Large intestine (tissue), 3 donors: ENCODE data around the gene ITGB8. TPM values are rescaled to one million over a fixed set of nuclear protein-coding genes. Genes with fewer than 3 reads are reported as not detected.
"Not testable (repeated sequence)": the region's sequence is repeated elsewhere in the genome, so short reads cannot be mapped to it uniquely, and the experiment has no call there.

Source experiments
- DNase-seq, 2 donors: peaks; one replicate each; pipeline versions ENCODE4 v3.0.0 to v3.0.0-alpha.2; 2013
- H3K27ac ChIP-seq: one replicate; pipeline ENCODE4 v1.5.1; 2013; ENCODE audit warnings: low read length
- H3K27me3 ChIP-seq: 2 replicates; pipeline ENCODE4 v1.6.1; 2013; ENCODE audit warnings: low read length; ENCODE audit not compliant: control insufficient read depth, insufficient read depth
- H3K36me3 ChIP-seq: 2 replicates; pipeline ENCODE4 v1.6.1; 2013; ENCODE audit warnings: low read length; ENCODE audit not compliant: control insufficient read depth, insufficient read depth
- H3K4me1 ChIP-seq: one replicate; pipeline ENCODE4 v1.6.1; 2013; ENCODE audit warnings: low read length; ENCODE audit not compliant: control insufficient read depth, insufficient read depth
- H3K4me3 ChIP-seq: one replicate; pipeline ENCODE4 v1.5.1; 2013; ENCODE audit warnings: low read length
- H3K9me3 ChIP-seq: one replicate; pipeline ENCODE4 v1.6.1; 2013; ENCODE audit warnings: mild to moderate bottlenecking, low read depth, low read length, moderate library complexity; ENCODE audit not compliant: control insufficient read depth
- WGBS: methylation state at CpG from one replicate; pipeline ENCODE4 v1.1.5; 2013; ENCODE audit warnings: low lambda C conversion rate; ENCODE audit not compliant: insufficient coverage; 5-methylcytosine and 5-hydroxymethylcytosine counted together
- polyA plus RNA-seq: library from polyadenylated mRNA; unstranded; fragments of 120-200 nt; gene quantifications from one replicate; pipeline ENCODE4 v1.2.1, GENCODE V29; 2013

The ITGB8 gene
- polyA plus RNA-seq, 1 donor: 26.8 TPM

DNA sequence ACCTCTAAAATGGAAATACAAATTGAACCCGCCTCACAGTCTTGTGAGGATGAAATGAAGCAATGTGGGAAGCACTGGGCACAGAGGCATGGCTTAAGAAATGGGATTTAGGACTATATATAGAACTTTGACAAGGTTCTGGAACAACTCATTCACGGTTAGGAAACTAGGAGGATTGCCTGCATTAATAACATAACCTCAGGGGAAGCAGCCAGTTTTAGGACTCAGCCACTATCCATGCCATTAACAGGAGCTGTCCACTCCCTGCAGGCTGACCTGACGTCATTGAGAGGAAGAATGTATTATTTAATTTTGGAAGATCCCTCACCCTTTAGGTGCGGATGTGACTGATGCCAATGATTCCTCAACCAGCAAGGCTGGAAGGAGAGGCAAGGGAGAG is 34.8 kb downstream of the ITGB8 start:
- Histone ChIP-seq H3K9me3 (no peaks in the 10 kb centered on the region), H3K36me3 (peaks cover 40% of the 10 kb centered on the region), H3K27ac (no peak overlapping the region), H3K4me3 (no peak overlapping the region), H3K4me1 (no peaks in the 10 kb centered on the region), H3K27me3 (no peaks in the 10 kb centered on the region)
- no peak for DNase-seq
- no CpG with 5 or more reads among the region's 4 CpGs for WGBS

DNA sequence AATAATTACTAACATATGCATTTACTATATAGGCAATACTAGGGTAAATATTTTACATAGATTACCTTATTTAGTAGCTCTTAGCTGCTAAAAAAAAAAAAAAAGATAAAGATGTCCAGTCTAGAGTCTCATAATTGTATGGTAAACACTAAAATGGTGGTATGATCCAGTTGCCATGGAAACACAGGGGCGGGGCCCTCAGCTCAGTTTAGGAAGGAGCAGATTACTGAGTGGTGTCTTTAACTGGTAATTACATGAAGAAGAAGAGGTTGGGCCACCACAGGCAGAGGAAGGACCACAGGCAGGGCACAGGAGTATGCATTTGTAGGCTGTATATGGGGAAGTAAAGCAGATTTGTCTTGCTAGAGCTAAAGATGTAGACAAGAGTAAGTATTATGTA is 43.7 kb downstream of the ITGB8 start:
- H3K9me3 ChIP-seq: no peaks in the 10 kb centered on the region
- H3K27me3 ChIP-seq: no peaks in the 10 kb centered on the region
- peaks cover 21% of the 10 kb centered on the region for H3K36me3 ChIP-seq
- no peak for DNase-seq
- no peak overlapping the region for H3K27ac ChIP-seq
- H3K4me3 ChIP-seq: no peak overlapping the region
- no CpG with 5 or more reads among the region's 1 CpG for WGBS
- H3K4me1 ChIP-seq: no peaks in the 10 kb centered on the region

DNA sequence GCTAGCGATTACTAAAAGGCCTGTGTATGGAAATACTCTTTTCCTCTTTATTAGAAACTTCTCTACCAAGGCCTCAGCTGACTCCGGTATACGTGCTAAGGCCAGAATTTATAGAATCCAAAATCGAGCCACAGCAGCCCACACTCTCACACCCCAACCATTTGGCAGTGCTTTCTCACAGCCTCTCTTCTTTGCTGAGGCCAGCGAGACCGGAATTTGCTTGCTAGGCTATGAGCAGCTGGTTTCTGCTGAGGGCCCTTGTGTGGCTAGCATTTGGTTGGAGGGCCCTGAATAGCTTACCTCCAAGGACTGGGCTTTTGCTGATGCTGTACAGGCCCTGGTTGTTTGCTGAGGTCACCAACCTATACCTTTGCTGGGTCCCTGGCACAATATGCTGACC is 46.1 kb downstream of the ITGB8 start:
- WGBS: 63% methylated on average over 1 of the region's 6 CpGs
- Histone ChIP-seq H3K27ac (no peak overlapping the region), H3K4me1 (no peaks in the 10 kb centered on the region), H3K4me3 (no peak overlapping the region), H3K9me3 (no peaks in the 10 kb centered on the region), H3K27me3 (no peaks in the 10 kb centered on the region), H3K36me3 (peaks cover 30% of the 10 kb centered on the region)
- no peak for DNase-seq

DNA sequence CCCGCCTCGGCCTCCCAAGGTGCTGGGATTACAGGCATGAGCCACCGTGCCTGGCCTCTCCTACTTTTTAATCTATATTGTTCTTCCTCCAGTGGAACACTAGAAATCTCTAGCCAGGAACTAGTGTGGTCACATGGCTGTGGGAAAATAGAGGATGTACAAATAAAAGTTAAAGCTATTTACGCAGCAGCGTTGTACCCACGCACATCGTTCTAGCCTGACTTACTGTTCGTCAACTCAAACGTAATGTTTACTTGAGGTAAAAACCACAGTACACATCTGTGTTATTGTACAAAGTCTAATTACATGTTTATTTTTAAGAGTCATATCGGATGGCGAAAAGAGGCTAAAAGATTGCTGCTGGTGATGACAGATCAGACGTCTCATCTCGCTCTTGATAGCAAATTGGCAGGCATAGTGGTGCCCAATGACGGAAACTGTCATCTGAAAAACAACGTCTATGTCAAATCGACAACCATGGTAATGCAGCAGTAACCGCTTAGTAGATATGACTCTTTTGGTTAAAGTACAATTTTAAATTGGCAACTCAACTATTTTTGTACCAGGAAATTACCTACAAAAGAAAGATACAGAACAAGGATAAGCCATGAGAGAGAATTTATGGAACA is 50.8 kb downstream of the ITGB8 start:
- WGBS: 94% methylated on average over 7 of the region's 17 CpGs
- H3K9me3 ChIP-seq: no peaks in the 10 kb centered on the region
- H3K4me3 ChIP-seq: no peak overlapping the region
- no peak overlapping the region for H3K27ac ChIP-seq
- DNase-seq: no peak
- H3K36me3 ChIP-seq: peaks cover 27% of the 10 kb centered on the region
- no peaks in the 10 kb centered on the region for H3K27me3 ChIP-seq
- H3K4me1 ChIP-seq: no peaks in the 10 kb centered on the region

DNA sequence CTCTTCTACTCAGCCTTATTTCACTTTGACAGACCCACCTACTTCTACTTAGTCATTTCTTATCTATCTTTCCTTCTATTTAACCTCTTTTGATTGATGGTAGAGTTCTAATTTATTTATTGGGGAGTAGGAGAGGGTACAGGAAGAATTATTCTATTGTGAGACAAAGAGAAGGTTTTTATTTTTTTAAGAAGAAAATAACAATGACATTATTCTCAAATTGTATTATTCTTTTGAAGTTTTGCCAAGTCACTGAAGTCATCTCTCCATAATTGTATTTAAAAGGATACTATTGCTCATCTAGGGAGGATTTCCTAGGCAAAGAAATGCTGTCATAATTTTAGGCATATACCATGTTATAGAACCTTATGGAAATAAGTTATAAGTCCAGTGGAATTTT is 52.7 kb downstream of the ITGB8 start:
- Histone ChIP-seq H3K27ac (no peak overlapping the region), H3K4me1 (peaks cover 10% of the 10 kb centered on the region), H3K36me3 (peaks cover 21% of the 10 kb centered on the region), H3K4me3 (no peak overlapping the region), H3K27me3 (no peaks in the 10 kb centered on the region), H3K9me3 (no peaks in the 10 kb centered on the region)
- DNase-seq: no peak

DNA sequence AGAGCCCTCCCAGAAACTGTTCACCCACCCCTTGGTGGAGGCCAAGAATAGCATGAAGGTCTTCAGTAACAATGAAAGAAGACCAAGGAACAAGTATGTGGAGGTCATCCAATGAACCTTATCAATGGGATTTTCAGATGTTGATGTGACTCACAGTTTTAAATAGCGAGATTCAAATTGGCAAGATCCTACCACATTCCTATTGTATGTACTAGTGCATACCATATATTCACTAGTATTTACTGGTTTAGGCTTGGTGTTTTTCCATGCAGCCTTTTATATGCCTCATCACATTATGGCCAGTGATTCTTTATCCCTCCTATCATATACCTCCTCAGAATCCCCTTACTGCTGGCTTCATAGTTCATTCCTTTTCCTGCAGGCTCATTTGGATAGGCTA is 54.4 kb downstream of the ITGB8 start:
- H3K4me3 ChIP-seq: no peak overlapping the region
- H3K9me3 ChIP-seq: no peaks in the 10 kb centered on the region
- H3K4me1 ChIP-seq: peaks cover 11% of the 10 kb centered on the region
- no peak for DNase-seq
- no peak overlapping the region for H3K27ac ChIP-seq
- no CpG with 5 or more reads among the region's 1 CpG for WGBS
- H3K36me3 ChIP-seq: peaks cover 21% of the 10 kb centered on the region
- no peaks in the 10 kb centered on the region for H3K27me3 ChIP-seq

DNA sequence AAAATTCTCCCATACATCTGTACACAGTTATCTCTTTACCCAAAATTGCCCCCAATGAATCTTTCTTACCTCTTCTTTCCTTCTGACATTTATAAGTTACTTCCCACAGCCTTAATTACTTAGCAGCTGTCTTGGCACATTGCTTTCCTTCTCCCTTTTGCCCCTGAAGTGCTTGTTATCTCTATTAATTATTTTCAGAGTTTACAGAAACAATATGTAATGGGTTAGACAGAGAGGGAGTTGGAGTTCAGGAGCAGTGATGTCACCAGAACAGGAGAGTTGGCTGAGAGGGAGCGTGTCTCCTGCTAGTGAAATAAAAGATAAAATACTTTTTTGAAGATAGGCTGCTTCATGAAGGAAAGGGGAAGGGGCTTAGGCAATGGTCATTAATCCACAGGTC is 57.4 kb downstream of the ITGB8 start:
- H3K9me3 ChIP-seq: no peaks in the 10 kb centered on the region
- H3K27me3 ChIP-seq: no peaks in the 10 kb centered on the region
- DNase-seq: peak; percentile 62 to 82
- peaks cover 16% of the 10 kb centered on the region for H3K36me3 ChIP-seq
- peaks cover 24% of the 10 kb centered on the region for H3K4me1 ChIP-seq
- WGBS: 0% methylated on average over 1 of the region's 1 CpG
- peak overlapping the region; percentile 67 for H3K27ac ChIP-seq
- no peak overlapping the region for H3K4me3 ChIP-seq

DNA sequence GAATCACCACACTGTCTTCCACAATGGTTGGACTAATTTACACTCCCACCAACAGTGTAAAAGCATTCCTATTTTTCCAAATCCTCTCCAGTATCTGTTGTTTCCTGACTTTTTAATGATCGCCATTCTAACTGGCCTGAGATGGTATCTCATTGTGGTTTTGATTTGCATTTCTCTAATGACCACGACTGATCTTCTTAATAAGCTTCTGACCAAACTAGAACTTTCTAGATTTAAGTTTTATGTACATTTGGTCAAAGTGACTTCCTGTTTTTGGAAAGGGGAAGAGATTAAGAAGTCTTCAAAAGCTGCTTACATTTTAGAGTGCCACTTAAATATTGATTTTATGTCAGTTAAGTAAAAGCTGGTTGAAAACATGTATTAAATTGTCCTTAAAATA is 58.5 kb downstream of the ITGB8 start:
- Histone ChIP-seq H3K36me3 (peaks cover 16% of the 10 kb centered on the region), H3K4me1 (peaks cover 30% of the 10 kb centered on the region)
- H3K27ac ChIP-seq, H3K4me3 ChIP-seq, H3K9me3 ChIP-seq, DNase-seq, H3K27me3 ChIP-seq: not testable (repeated sequence)
- no CpG with 5 or more reads among the region's 2 CpGs for WGBS

DNA sequence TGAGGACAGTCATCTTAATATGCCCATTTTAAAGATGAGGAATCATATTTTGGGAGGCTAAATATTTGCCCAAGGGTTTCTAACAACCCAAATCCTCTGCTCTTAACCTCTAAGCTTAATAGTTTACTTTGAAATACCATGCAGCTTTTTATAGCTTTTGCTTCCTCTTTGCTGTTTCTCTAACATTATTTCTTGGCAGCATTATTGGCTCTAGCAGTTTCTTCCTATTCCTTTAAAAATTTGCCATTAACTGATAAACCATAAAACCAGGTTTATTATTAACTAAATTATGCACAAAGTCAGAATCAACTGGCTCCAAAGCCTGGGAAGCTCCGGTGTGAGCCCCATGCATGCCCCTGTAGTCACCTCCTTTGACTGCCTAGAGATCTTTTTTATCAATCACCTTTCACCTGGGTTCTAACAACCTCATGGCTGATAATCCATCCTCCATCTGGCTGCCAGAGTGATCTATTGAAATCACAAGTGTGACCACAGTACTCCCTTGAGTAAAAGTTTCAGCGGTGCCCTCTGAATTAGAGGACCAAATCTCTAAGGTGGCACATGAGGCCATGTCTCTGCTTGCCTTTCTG is 62.4 kb downstream of the ITGB8 start:
- Histone ChIP-seq H3K4me3 (no peak overlapping the region), H3K4me1 (peaks cover 28% of the 10 kb centered on the region), H3K36me3 (peaks cover 30% of the 10 kb centered on the region), H3K9me3 (no peaks in the 10 kb centered on the region), H3K27ac (peak overlapping the region; percentile 71), H3K27me3 (no peaks in the 10 kb centered on the region)
- WGBS: 20% methylated on average over 1 of the region's 2 CpGs
- DNase-seq: peak; percentile 50 to 86

DNA sequence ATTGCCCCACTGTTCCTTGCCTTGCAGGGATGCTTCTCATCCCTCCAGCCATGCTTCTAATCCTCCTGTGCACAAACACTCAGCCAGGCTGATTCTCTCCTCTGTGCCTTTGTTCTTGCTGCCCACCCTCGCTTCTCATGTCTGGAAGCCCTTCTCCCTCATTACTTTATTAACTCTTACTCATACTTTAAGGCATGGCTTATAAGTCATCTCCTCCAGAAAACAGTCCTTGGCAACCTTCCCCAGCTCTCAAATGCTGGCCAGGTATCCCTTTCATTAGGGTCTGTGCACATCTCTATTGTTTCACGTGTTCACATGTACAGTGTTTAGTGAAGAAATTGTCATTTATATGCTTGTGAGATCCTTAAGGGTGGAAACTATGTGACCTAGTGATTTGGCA is 62.9 kb downstream of the ITGB8 start:
- peak overlapping the region; percentile 21 for H3K27ac ChIP-seq
- H3K27me3 ChIP-seq: no peaks in the 10 kb centered on the region
- H3K4me3 ChIP-seq: no peak overlapping the region
- DNase-seq: no peak
- peaks cover 31% of the 10 kb centered on the region for H3K36me3 ChIP-seq
- no peaks in the 10 kb centered on the region for H3K9me3 ChIP-seq
- H3K4me1 ChIP-seq: peaks cover 26% of the 10 kb centered on the region
- WGBS: 100% methylated on average over 1 of the region's 2 CpGs

DNA sequence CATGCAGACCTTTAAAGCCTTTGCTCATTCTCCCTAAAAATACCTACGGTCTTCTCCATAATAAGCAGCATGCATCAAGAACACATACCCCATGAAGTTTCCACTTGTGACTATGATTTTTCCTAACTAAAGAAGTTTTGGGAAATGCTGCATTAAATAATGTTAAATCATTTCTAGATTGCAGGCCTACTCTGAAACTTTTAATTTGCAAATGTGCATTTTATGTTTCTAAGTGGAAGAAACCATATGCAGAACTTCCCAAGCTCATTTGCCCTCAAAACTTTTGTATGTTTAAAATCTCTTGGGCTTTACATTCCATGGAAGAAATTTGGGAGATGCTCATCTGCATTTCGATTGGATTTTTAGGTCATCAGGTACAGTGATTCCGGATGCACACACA is 63.6 kb downstream of the ITGB8 start:
- WGBS: no CpG with 5 or more reads among the region's 3 CpGs
- no peak for DNase-seq
- Histone ChIP-seq H3K36me3 (peaks cover 33% of the 10 kb centered on the region), H3K27me3 (no peaks in the 10 kb centered on the region), H3K27ac (no peak overlapping the region), H3K4me3 (no peak overlapping the region), H3K4me1 (peaks cover 26% of the 10 kb centered on the region), H3K9me3 (no peaks in the 10 kb centered on the region)
